GM19438 (cell line): ENCODE results near the gene UNC79.

Source experiments
- ATAC-seq: cut with Tn5 transposase; IDR thresholded peaks from one replicate; pipeline ENCODE4 v1.9.1; 2021; ENCODE audit warnings: low read depth; ENCODE audit not compliant: unreplicated experiment

Gene UNC79

GRCh38 chr14:93743270-93744060 lies 312.7 kb downstream of the UNC79 start:
- no peak for ATAC-seq

DNA sequence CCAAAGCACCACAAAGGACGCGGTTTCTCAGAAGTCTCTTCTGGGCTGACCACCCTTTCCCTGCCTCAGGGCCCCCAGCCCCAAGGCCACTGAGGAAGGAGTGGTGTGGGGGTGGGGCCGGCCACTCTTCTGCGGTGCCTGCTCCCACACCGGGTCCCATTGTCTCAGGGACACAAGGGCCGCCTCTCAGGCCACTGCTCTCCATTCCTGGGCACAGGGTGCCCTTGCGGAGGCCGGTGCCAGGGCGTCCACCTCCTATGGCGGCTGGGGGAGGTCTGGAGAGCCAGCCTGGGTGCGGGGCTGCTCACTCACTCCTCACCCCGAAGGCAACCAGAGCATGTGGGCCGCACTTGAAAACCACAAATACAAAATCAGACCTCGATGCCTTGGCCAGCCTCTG lies 313.4 kb downstream of the UNC79 start:
- ATAC-seq, result no peak

DNA sequence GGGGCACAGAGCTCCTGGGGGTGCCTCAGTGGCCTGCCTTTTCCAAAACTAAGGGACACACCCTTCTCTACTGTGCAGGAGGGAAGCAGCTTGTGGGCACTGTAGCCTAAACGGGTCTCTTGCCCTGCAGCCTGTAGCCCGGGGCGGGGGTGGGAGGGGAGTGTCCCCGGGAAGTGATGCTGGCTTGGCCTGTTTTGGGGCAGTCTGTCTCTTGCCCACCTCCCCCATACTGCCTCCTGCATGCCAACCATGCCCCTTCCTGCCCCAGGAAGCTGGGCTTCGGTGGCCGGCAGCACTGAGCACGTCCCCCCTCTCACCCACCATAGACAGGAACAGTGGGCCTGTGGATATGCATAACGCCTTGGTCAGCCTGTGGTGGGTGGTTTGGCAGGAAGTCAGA lies 314.1 kb downstream of the UNC79 start:
- no peak for ATAC-seq

GRCh38 chr14:93745603-93746273 lies 315.0 kb downstream of the UNC79 start:
- no peak for ATAC-seq

GRCh38 chr14:93747102-93747501 lies 316.4 kb downstream of the UNC79 start:
- ATAC-seq, result no peak

- ATAC-seq, result no peak
Observed at GRCh38 chr14:93747560-93747959, 316.8 kb downstream of the UNC79 start.

DNA sequence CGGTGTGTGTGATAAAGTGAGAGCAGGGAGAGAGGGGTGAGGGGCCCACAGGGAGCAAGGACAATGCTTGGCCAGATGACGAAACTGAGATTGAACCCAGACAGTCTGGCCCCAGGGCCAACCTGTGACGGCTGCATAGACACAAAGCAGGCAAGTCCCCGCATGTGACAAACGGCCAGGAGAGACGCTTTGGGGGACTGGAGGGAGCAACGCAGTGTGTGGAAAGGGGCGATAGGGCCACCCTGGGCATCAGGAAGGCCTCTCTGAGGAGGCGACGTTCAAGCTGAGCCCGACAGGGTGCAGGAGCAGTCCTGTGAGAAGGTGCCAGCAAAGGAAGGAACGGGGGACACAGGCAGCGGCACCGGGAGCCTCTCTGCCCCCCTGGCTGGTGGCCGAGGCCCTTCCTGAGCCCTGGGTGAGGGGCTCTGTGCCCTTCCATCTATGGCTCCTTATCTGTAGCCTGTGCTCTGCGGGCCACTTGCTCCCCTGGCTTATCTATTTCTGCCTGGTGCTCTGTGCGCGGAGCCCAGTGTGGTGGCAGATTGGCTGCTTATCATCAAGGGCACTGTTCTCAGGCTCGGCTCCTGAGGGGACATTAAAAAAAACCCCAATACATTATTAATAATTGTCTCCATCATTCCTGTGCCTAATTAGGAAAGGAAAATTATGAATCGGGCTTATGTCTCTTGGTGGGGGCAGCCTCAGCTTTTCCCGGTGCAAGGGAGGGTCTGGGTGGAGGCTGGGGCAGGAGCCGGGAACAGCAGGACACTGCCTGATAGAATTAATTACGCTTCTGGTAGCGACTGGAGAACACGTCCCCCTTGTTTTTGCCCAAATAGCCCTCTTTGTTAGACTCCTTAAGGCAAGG lies 317.7 kb downstream of the UNC79 start:
- no peak for ATAC-seq

DNA sequence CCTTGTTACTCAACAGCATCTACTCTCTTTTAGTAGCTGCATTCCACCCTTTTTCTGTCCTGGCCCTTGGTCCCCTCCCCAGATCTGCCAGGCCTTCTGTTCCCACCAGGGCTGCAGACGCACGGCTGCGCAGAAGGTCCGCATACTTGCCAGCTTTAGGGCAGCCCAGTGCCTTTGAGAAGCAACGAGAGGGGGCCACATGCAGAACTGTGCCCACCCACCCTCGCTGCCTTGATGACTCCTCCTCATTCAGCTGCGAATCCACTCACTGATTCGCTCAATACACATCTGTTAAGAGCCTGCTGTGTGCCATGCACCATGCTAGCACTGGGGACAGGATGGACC lies 318.3 kb downstream of the UNC79 start:
- no peak for ATAC-seq

DNA sequence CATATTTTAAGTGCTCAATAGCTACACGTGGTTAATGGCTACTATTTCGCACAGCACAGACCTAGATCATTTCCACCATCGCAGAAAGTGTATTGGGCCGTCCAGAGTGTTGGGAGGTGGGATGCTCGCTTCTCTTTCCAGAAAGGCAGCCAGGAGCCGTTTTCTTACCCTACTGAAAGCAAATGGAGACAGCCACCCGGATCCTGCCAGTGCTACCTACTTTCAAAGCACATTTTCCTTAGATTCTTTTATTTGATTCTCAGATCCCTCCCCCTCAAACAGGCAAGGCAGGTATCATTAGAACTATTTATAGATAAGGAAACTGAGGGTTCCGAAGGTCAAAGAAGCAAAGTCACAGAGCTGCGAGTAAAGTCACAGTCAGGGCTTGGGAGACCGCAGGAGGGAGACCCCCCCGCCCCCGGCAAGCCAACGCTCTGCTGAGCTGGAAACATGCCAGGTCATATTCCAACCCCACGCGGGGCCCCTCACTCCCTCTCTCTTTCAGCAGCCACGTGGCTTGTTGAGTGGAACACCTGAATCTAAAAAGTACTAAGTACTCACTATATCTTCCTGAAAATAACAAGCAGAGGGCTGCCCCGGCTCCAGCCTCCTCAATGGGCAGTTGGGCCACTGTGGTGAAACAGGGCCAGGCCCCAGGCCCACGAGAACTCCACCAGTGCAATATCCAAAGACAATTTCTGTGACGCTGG lies 321.4 kb downstream of the UNC79 start:
- ATAC-seq, result no peak

DNA sequence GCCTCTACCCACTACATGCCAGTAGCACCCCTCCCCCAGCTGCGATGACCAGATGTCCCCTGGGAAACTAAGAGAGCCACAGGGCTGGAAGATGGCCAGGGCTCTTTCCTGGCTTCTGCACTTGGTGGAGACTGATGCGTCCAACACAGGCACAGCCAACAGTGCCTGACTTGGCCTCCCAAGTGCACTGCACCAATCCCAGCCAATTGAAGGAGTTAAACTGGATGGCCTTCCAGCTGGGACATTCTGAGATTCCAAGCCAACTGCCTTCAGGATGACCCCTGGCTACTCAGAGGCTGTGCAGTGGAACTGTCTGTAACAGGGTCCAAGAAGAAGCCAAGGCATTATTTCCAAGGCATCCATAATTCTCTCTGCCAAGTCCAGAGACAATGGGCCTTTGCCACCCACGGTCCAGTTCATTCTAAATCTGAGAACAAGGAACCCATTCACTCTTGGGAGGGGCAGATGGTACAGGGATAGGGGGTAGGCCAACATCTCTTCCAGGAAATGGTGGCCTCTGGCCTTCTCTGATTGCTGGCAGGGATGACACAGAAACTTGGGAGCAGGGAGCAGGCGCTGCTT lies 322.3 kb downstream of the UNC79 start:
- no peak for ATAC-seq

- ATAC-seq, result no peak
Observed at GRCh38 chr14:93753647-93754046, 322.9 kb downstream of the UNC79 start.

- no peak for ATAC-seq
Observed at GRCh38 chr14:93757206-93757605, 326.5 kb downstream of the UNC79 start.
